HepG2 (cell line): ENCODE results near the gene MFSD8. TPM values are rescaled to one million over a fixed set of nuclear protein-coding genes. Genes with fewer than 3 reads are reported as not detected.

Source experiments
- ATAC-seq: fragments of 200-7000 bp; cut with Tn5 transposase; 3 replicates; pipeline ENCODE4 v1.9.1; 2020; ENCODE audit warnings: mild to moderate bottlenecking, moderate library complexity
- BruUV-seq: library from RNA; stranded (reverse); fragments of 400-500 nt; replicated peaks from 2 replicates; lab custom pipeline; 2021; lab: Mats Ljungman, UMichigan
- CTCF ChIA-PET: fragments of 300-600 bp; formaldehyde crosslinking; extraction: SDS; loops from one replicate; lab custom pipeline; 2021; ENCODE audit warnings: low total read pairs, inconsistent platforms, low intra/inter-chr PET ratio; lab: Yijun Ruan, JAX
- POLR2A ChIA-PET: fragments of 350-600 bp; sonication (Branson Sonifier 250); formaldehyde crosslinking; loops from one replicate; lab custom pipeline; 2020; ENCODE audit warnings: antibody characterized with exemption, inconsistent platforms; lab: Yijun Ruan, JAX
- DNase-seq: peaks from one replicate; pipeline ENCODE4 v3.0.0-alpha.2; 2015; ENCODE audit warnings: low spot score
- FAIRE-seq: peaks from 3 replicates; lab custom pipeline; 2011; peaks lifted over from hg19 to GRCh38; lab: Jason Lieb, UNC
- H2AFZ ChIP-seq: one replicate; pipeline ENCODE4 v1.6.1; 2011; ENCODE audit warnings: low read length, inconsistent platforms
- H3K27ac ChIP-seq: fragments of 300-600 bp; 3 replicates; pipeline ENCODE4 v1.8.0; 2011; ENCODE audit warnings: mixed run types, mild to moderate bottlenecking, mixed read lengths, low read length, inconsistent platforms; ENCODE audit not compliant: insufficient read depth; ENCODE audit errors: extremely low read length
- H3K27me3 ChIP-seq, 2 experiments: fragments of 200-600 bp in 1 of 2; 2 replicates in 1 of 2; 3 replicates in 1 of 2; pipeline versions ENCODE4 v1.6.0 to v1.8.0; 2011; ENCODE audit warnings: low read length in 2 of 2, mild to moderate bottlenecking in 2 of 2, moderate library complexity in 2 of 2, inconsistent platforms in 1 of 2; ENCODE audit not compliant: insufficient read depth in 2 of 2, control insufficient read depth in 1 of 2
- H3K36me3 ChIP-seq, 2 experiments: fragments of 200-600 bp in 1 of 2; replicated peaks in 1 of 2; 2 replicates in 1 of 2; 3 replicates in 1 of 2; pipeline versions ENCODE4 v1.5.1 to v1.8.0; 2011; ENCODE audit warnings: low read length in 2 of 2, inconsistent platforms in 1 of 2; ENCODE audit not compliant: insufficient read depth in 2 of 2, control insufficient read depth in 1 of 2
- H3K4me1 ChIP-seq: 2 replicates; pipeline ENCODE4 v1.5.1; 2012; ENCODE audit warnings: low read length, inconsistent platforms; ENCODE audit not compliant: insufficient read depth
- H3K4me2 ChIP-seq: 2 replicates; pipeline ENCODE4 v1.6.0; 2011; ENCODE audit warnings: low read depth, low read length, inconsistent platforms
- H3K4me3 ChIP-seq, 3 experiments: fragments of 200-600 bp in 1 of 3; sonication (generic), shearing (Covaris generic) in 1 of 3; replicated peaks in 1 of 3; 2 replicates each; pipeline ENCODE4 v1.5.1; 2011 to 2016; ENCODE audit warnings: low read length in 3 of 3, inconsistent platforms in 2 of 3, low read depth in 2 of 3, mild to moderate bottlenecking in 2 of 3, control low read depth in 1 of 3, mixed read lengths in 1 of 3; ENCODE audit not compliant: insufficient read depth in 1 of 3
- H3K79me2 ChIP-seq: one replicate; pipeline ENCODE4 v1.6.1; 2011; ENCODE audit warnings: low read length, inconsistent platforms; ENCODE audit not compliant: insufficient read depth
- H3K9ac ChIP-seq: 2 replicates; pipeline ENCODE4 v1.6.0; 2011; ENCODE audit warnings: mild to moderate bottlenecking, low read depth, low read length, inconsistent platforms; ENCODE audit not compliant: insufficient read depth
- H3K9me3 ChIP-seq: 2 replicates; pipeline ENCODE4 v1.5.1; 2012; ENCODE audit warnings: mild to moderate bottlenecking, low read length
- H4K20me1 ChIP-seq: 2 replicates; pipeline ENCODE4 v1.6.0; 2011; ENCODE audit warnings: inconsistent platforms, mild to moderate bottlenecking, low read length, moderate library complexity; ENCODE audit not compliant: insufficient read depth
- HNF1B ChIP-seq: sonication (generic); formaldehyde crosslinking; IDR thresholded peaks from 2 replicates; pipeline ENCODE4 v1.5.1; 2020; ENCODE audit warnings: mild to moderate bottlenecking, moderate library complexity, missing genetic modification reagents
- JDP2 ChIP-seq: sonication (generic); formaldehyde crosslinking; IDR thresholded peaks from 2 replicates; pipeline ENCODE4 v1.8.1; 2022; ENCODE audit warnings: missing genetic modification reagents, borderline replicate concordance
- KDM1A ChIP-seq: IDR thresholded peaks from 2 replicates; pipeline ENCODE4 v1.6.1; 2016; ENCODE audit warnings: missing compliant biosample characterization
- NFYB ChIP-seq: sonication (generic); formaldehyde crosslinking; IDR thresholded peaks from 2 replicates; pipeline ENCODE4 v1.4.0; 2020; ENCODE audit warnings: missing genetic modification reagents
- POLR2A ChIP-seq, 2 experiments: IDR thresholded peaks; 2 replicates each; pipeline ENCODE4 v1.6.1; 2011; ENCODE audit warnings: low read depth in 2 of 2, low read length in 2 of 2, mild to moderate bottlenecking in 1 of 2, moderate library complexity in 1 of 2; ENCODE audit not compliant: insufficient read depth in 1 of 2
- RBFOX2 ChIP-seq: fragments of 200-400 bp; formaldehyde crosslinking; IDR thresholded peaks from 2 replicates; pipeline ENCODE4 v1.6.1; 2017; ENCODE audit warnings: low read depth, mild to moderate bottlenecking, low read length
- REST ChIP-seq, 2 experiments: IDR thresholded peaks; 2 replicates each; pipeline ENCODE4 v1.6.1; 2011 to 2012; ENCODE audit warnings: low read length in 2 of 2, borderline replicate concordance in 1 of 2, low read depth in 1 of 2, mild to moderate bottlenecking in 1 of 2, moderate library complexity in 1 of 2
- SP140L ChIP-seq: sonication (generic); formaldehyde crosslinking; IDR thresholded peaks from 2 replicates; pipeline ENCODE4 v1.4.0; 2020; ENCODE audit warnings: missing genetic modification reagents, borderline replicate concordance
- SP5 ChIP-seq: IDR thresholded peaks from 2 replicates; pipeline ENCODE4 v1.6.1; 2016; ENCODE audit warnings: low read depth, borderline replicate concordance
- ZNF333 ChIP-seq: sonication (generic); formaldehyde crosslinking; IDR thresholded peaks from 2 replicates; pipeline ENCODE4 v1.4.0; 2020; ENCODE audit warnings: mild to moderate bottlenecking, missing genetic modification reagents, borderline replicate concordance
- ZNF513 ChIP-seq: sonication (generic); formaldehyde crosslinking; conservative IDR thresholded peaks from 2 replicates; pipeline ENCODE4 v1.5.0; 2020; ENCODE audit warnings: missing genetic modification reagents
- ZNF609 ChIP-seq: sonication (generic); formaldehyde crosslinking; IDR thresholded peaks from 2 replicates; pipeline ENCODE4 v1.4.0; 2020; ENCODE audit warnings: mild to moderate bottlenecking, missing genetic modification reagents, borderline replicate concordance
- in situ Hi-C: cut with HindIII; loops from 2 replicates; pipeline ENCODE4 v1.10.0; 2017; ENCODE audit warnings: low pct_unique_long_range_greater_than_20kb; ENCODE audit not compliant: extremely low pct_ligation_motif_present
- intact Hi-C: fragments of 100-400 bp; cut with micrococcal nuclease; formaldehyde crosslinking; loops from one replicate; pipeline ENCODE4 v1.10.0; 2022; ENCODE audit not compliant: unreplicated experiment
- polyA plus RNA-seq, 8 experiments: library from polyadenylated mRNA; depleted of rRNA in 3 of 8; stranded (reverse) in 7 of 8; unstranded in 1 of 8; fragments of >200 nt; fragmentation: Illumina TruSeq in 4 of 8; extraction: Trizol in 4 of 8; gene quantifications; 2 replicates each; pipeline versions ENCODE4 v1.2.1 to v1.2.3, GENCODE V29; 2011 to 2016; ENCODE audit warnings: low read depth in 4 of 8, missing spikeins in 1 of 8, mixed read lengths in 1 of 8; ENCODE audit not compliant: insufficient read depth in 1 of 8
- total RNA-seq, 5 experiments: library from RNA; depleted of rRNA; stranded (reverse); fragments of >200 nt; fragmentation: Illumina TruSeq; extraction: Trizol; gene quantifications; 2 replicates each; pipeline ENCODE4 v1.2.3, GENCODE V29; 2016; ENCODE audit warnings: low read depth in 1 of 5

MFSD8 gene
- total and polyA plus RNA-seq, 2 of the 13 experiments (the other 11 are each of a cell fraction or from before 2014, with no cell fraction given), result 24.8 to 25.5 TPM

- Histone ChIP-seq H3K79me2 (peaks cover 5% of the 10 kb centered on the region), H3K27me3 (no peaks in the 10 kb centered on the region), H3K27ac (no peak overlapping the region), H3K36me3 (no peaks in the 10 kb centered on the region), H2AFZ (no peak overlapping the region), H3K4me1 (0 out of 2 replicates have a peak, but pooled peaks cover 9% of the 10 kb centered on the region), H3K4me2 (no peak overlapping the region), H3K4me3 (no peak overlapping the region), H4K20me1 (no peaks in the 10 kb centered on the region), H3K9me3 (no peaks in the 10 kb centered on the region), H3K9ac (no peak overlapping the region)
- DNase-seq (no peak), ATAC-seq (no peak), FAIRE-seq (no peak)
- no peak for TF ChIP-seq KDM1A
- TF ChIP-seq RBFOX2, result no peak
- no peak for TF ChIP-seq SP140L
- TF ChIP-seq REST (IDR thresholded peaks at IDR 0.05; ENCODE audit: borderline replicate concordance in 1 of 2, low read depth in 1 of 2, low read length in 2 of 2), result no peak
- no peak for TF ChIP-seq ZNF513
- no peak for TF ChIP-seq JDP2 (CRISPR knock-in tag)
- no peak for TF ChIP-seq POLR2A (IDR thresholded peaks at IDR 0.05; ENCODE audit: insufficient read depth in 1 of 2, low read depth in 2 of 2, low read length in 2 of 2)
- no peak for TF ChIP-seq NFYB (CRISPR knock-in tag)
- TF ChIP-seq SP5 (CRISPR knock-in tag), result no peak
- no peak for TF ChIP-seq HNF1B
- TF ChIP-seq ZNF609 (CRISPR knock-in tag), result no peak
- no peak for TF ChIP-seq ZNF333
- intact Hi-C loops (no loop called here), in situ Hi-C loops (no loop called here)
- POLR2A ChIA-PET, result no interaction called here
- CTCF ChIA-PET, result no interaction called here
- no TSS peak for BruUV-seq
Observed at GRCh38 chr4:127875791-127876190, 89.2 kb downstream of the MFSD8 start.
